ENCODE measurements around the gene RAB11FIP2. TPM values are rescaled to one million over a fixed set of nuclear protein-coding genes. Genes with fewer than 3 reads are reported as not detected.

Gene RAB11FIP2, protein sequence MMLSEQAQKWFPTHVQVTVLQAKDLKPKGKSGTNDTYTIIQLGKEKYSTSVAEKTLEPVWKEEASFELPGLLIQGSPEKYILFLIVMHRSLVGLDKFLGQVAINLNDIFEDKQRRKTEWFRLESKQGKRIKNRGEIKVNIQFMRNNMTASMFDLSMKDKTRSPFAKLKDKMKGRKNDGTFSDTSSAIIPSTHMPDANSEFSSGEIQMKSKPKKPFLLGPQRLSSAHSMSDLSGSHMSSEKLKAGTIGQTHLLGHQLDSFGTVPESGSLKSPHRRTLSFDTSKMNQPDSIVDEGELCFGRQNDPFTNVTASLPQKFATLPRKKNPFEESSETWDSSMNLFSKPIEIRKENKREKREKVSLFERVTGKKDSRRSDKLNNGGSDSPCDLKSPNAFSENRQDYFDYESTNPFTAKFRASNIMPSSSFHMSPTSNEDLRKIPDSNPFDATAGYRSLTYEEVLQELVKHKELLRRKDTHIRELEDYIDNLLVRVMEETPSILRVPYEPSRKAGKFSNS
- total RNA-seq = 10 to 100 TPM; 19.2 to 22.1 TPM
- 10 to 100 TPM; 19.1 to 25.6 (median 22.6) TPM for polyA plus RNA-seq (ENCODE audit: insufficient read length in 6 of 6)
- long read RNA-seq, donor 1, full-length matches to known transcripts = 7 of 7 reads
- long read RNA-seq, donor 1, partial matches to known transcripts = 0 of 7 reads
- long read RNA-seq, donor 1, other reads (novel, unspliced or antisense) = 0 of 7 reads
- long read RNA-seq, donor 2, full-length matches to known transcripts = 2 of 2 reads
- long read RNA-seq, donor 2, partial matches to known transcripts = 0 of 2 reads
- long read RNA-seq, donor 2, other reads (novel, unspliced or antisense) = 0 of 2 reads
- long read RNA-seq, donor 3, full-length matches to known transcripts = 3 of 3 reads
- long read RNA-seq, donor 3, partial matches to known transcripts = 0 of 3 reads
- long read RNA-seq, donor 3, other reads (novel, unspliced or antisense) = 0 of 3 reads
- long read RNA-seq, donor 4, partial matches to known transcripts = 2 of 2 reads
- long read RNA-seq, donor 4, other reads (novel, unspliced or antisense) = 0 of 2 reads
- long read RNA-seq, donor 5, partial matches to known transcripts = 0 of 1 reads
- long read RNA-seq, donor 5, other reads (novel, unspliced or antisense) = 0 of 1 reads
- long read RNA-seq, donor 6, full-length matches to known transcripts = 2 of 2 reads
- long read RNA-seq, donor 6, partial matches to known transcripts = 0 of 2 reads
- long read RNA-seq, donor 6, other reads (novel, unspliced or antisense) = 0 of 2 reads
- long read RNA-seq, donor 7 = 0 reads
- long read RNA-seq, donor 8, full-length matches to known transcripts = 2 of 2 reads
- long read RNA-seq, donor 8, partial matches to known transcripts = 0 of 2 reads
- long read RNA-seq, donor 8, other reads (novel, unspliced or antisense) = 0 of 2 reads
- long read RNA-seq, donor 9 = 0 reads
- long read RNA-seq, donor 10, partial matches to known transcripts = 2 of 2 reads
- long read RNA-seq, donor 10, other reads (novel, unspliced or antisense) = 0 of 2 reads
- long read RNA-seq, donor 11, full-length matches to known transcripts = 7 of 7 reads
- long read RNA-seq, donor 11, partial matches to known transcripts = 0 of 7 reads
- long read RNA-seq, donor 11, other reads (novel, unspliced or antisense) = 0 of 7 reads
- long read RNA-seq, donor 12, full-length matches to known transcripts = 5 of 5 reads
- long read RNA-seq, donor 12, partial matches to known transcripts = 0 of 5 reads
- long read RNA-seq, donor 12, other reads (novel, unspliced or antisense) = 0 of 5 reads

DNA sequence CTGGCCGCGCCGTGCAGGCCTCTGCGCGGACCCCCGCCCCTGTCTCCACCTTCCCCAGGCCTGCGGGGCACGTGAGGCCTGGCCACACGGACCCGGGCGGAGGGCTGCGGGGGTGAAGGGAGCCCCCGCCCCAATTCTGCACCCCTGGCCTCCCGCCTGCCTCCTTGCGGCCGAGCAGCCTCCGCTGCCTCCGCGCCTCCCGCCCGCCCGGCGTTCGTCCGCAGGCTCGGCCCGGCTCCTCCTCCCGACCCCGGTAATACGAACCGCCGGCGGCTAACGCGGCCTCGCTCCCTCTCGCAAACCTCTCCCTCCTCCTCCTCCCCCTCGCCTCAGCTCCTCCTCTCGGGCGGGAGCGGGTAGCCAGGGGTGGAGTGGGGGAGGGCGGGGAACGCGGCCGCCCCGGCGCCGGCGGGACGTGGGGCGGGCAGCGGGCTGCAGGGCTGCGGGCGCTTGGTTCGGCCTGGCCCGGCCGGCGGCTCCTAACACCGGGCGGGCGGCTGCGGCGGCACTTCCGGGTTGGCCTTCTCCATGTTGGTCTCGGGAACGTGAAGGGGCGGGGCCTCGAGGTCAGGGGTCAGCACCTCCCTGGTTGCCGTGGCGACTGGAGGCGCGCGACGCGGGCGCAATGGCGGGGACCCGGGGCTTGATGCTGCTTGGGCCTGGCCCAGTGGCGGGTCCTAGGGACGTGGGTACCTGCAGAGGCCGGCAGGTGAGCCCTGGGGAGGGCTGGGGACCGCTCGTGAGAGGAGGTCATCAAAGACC, at the start of gene RAB11FIP2:
Gene RAB11FIP2 (minus strand): TSS at position 547 of the 762 bp plus-strand sequence. CDS start 778 bp downstream, outside the sequence.
- peak; percentile 93 for ATAC-seq
- intact Hi-C loops (cut with DNase I) = no loop called here
- no peaks in the 10 kb centered on the region for H3K9me3 ChIP-seq

DNA sequence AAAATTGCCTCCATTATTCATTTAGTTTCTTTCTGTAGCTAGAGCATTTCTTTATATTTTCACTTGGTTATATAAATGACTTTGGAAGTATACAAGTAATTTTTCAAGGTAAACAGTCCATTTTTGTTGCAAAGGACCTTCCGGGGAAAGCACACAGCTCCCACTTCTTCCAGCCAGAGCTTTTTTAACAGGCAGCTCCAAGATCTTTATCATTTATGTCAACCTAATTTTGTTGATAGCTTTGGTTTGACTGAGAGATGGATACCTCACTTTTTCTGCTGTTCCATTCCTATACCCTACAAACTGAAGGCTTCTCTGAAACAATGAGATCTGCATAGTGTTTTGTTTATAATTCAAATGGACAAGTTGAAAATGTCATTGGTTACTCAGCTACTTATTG, 49.3 kb upstream of the RAB11FIP2 start:
- intact Hi-C loops (cut with DNase I) = no loop called here
- DNase-seq = no peak
- no peaks in the 10 kb centered on the region for H3K36me3 ChIP-seq
- H3K4me3 ChIP-seq = no peak overlapping the region
- TF ChIP-seq, protein P1, sequence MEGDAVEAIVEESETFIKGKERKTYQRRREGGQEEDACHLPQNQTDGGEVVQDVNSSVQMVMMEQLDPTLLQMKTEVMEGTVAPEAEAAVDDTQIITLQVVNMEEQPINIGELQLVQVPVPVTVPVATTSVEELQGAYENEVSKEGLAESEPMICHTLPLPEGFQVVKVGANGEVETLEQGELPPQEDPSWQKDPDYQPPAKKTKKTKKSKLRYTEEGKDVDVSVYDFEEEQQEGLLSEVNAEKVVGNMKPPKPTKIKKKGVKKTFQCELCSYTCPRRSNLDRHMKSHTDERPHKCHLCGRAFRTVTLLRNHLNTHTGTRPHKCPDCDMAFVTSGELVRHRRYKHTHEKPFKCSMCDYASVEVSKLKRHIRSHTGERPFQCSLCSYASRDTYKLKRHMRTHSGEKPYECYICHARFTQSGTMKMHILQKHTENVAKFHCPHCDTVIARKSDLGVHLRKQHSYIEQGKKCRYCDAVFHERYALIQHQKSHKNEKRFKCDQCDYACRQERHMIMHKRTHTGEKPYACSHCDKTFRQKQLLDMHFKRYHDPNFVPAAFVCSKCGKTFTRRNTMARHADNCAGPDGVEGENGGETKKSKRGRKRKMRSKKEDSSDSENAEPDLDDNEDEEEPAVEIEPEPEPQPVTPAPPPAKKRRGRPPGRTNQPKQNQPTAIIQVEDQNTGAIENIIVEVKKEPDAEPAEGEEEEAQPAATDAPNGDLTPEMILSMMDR (IDR thresholded peaks at IDR 0.05) = no peak
- ATAC-seq = no peak
- no peak overlapping the region for H3K27ac ChIP-seq
- H3K27me3 ChIP-seq = no peaks in the 10 kb centered on the region
- no peaks in the 10 kb centered on the region for H3K9me3 ChIP-seq
- no peaks in the 10 kb centered on the region for H3K4me1 ChIP-seq

More for the DNA sequence above, at the start of gene RAB11FIP2:
- TF ChIP-seq, protein P1 (IDR thresholded peaks at IDR 0.05) = no peak
- H3K27me3 ChIP-seq = no peaks in the 10 kb centered on the region
- no peaks in the 10 kb centered on the region for H3K36me3 ChIP-seq
- peak; percentile 95 to 99 (median 96) for DNase-seq
- H3K4me1 ChIP-seq = peaks cover 12 to 45% of the 10 kb centered on the region in 2 donors
- H3K4me3 ChIP-seq = peak within 1 kb of the TSS; percentile 71 to 86
- H3K27ac ChIP-seq = peak within 1 kb of the TSS; percentile 92 to 94

DNA sequence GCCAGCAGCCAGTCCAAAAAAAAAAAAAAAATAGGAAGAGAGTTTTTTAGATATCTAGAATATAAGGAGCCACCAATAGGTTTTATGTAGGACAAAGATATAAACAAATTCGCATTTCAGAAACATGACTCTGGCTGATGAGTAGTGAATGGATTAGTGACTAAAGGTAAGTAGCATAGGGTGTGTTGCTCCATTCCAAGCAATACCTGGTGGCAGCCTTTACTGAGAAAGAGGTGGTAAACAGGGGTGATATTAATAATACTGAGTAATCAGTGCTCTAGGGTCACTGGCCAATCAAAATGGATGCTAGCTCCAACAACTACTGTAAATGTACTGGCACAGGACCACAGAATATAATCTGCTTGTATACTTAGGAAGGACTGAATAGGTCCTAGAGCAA, 45.5 kb upstream of the RAB11FIP2 start:
- intact Hi-C loops (cut with DNase I) = no loop called here
- Histone ChIP-seq H3K27ac (no peak overlapping the region), H3K36me3 (no peaks in the 10 kb centered on the region), H3K9me3 (no peaks in the 10 kb centered on the region), H3K4me3 (no peak overlapping the region), H3K27me3 (no peaks in the 10 kb centered on the region), H3K4me1 (no peaks in the 10 kb centered on the region)
- ATAC-seq (no peak), DNase-seq (no peak)
- TF ChIP-seq, protein P1 (IDR thresholded peaks at IDR 0.05) = no peak

DNA sequence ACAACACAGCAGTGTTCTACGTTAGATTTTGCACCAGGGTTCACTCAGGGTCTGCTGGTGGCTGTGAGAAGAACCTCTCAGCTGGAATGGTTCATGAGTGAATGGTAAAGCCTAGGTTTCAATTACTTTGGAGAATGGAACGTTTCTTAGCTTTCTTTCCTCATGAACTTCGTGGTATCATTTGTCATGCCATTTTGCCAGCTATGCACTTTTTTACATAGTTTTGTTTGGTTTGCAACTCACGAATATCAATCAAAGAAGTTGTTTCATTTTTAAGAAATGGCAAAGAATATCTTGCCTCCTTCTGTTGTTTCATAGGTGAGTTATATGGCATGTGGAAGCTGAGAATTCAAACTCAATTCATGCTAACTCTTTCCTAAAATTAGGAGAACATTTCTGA, 34.1 kb upstream of the RAB11FIP2 start:
- Histone ChIP-seq H3K27ac (no peak overlapping the region), H3K4me3 (no peak overlapping the region), H3K27me3 (no peaks in the 10 kb centered on the region), H3K36me3 (no peaks in the 10 kb centered on the region), H3K4me1 (no peaks in the 10 kb centered on the region), H3K9me3 (peaks cover 0 to 2% of the 10 kb centered on the region in 2 donors)
- ATAC-seq (no peak), DNase-seq (no peak)
- intact Hi-C loops (cut with DNase I) = no loop called here
- TF ChIP-seq, protein P1 (IDR thresholded peaks at IDR 0.05) = no peak

Measured in left lung (tissue), 14 donors.